Keratinocyte (primary cell): ENCODE results near the gene USP19. TPM values are rescaled to one million over a fixed set of nuclear protein-coding genes. Genes with fewer than 3 reads are reported as not detected.

Experiments used
- DNase-seq: peaks from one replicate; pipeline ENCODE4 v3.0.0-alpha.2; 2011; ENCODE audit warnings: low read depth, missing footprints, low spot score
- FAIRE-seq: peaks from 2 replicates; lab custom pipeline; 2011; peaks lifted over from hg19 to GRCh38; lab: Jason Lieb, UNC
- H2AFZ ChIP-seq: 2 replicates; pipeline ENCODE4 v1.6.0; 2012; ENCODE audit warnings: low read length, control low read depth, inconsistent platforms; ENCODE audit not compliant: control insufficient read depth
- H3K27ac ChIP-seq: 2 replicates; pipeline ENCODE4 v1.5.1; 2011; ENCODE audit warnings: low read length; ENCODE audit not compliant: control insufficient read depth, insufficient read depth
- H3K27me3 ChIP-seq: 3 replicates; pipeline ENCODE4 v1.6.0; 2011; ENCODE audit warnings: low read length; ENCODE audit not compliant: control insufficient read depth, insufficient read depth; ENCODE audit errors: extremely low read depth
- H3K36me3 ChIP-seq, 2 experiments: 2 replicates in 1 of 2; 3 replicates in 1 of 2; pipeline ENCODE4 v1.5.1; 2011; ENCODE audit warnings: low read length in 2 of 2, mild to moderate bottlenecking in 1 of 2; ENCODE audit not compliant: control insufficient read depth in 2 of 2, insufficient read depth in 2 of 2; ENCODE audit errors: extremely low read depth in 1 of 2
- H3K4me1 ChIP-seq: 3 replicates; pipeline ENCODE4 v1.5.1; 2011; ENCODE audit warnings: low read length; ENCODE audit not compliant: control insufficient read depth, insufficient read depth; ENCODE audit errors: extremely low read depth
- H3K4me2 ChIP-seq: 3 replicates; pipeline ENCODE4 v1.6.0; 2011; ENCODE audit warnings: low read depth, low read length; ENCODE audit not compliant: control insufficient read depth, insufficient read depth; ENCODE audit errors: extremely low read depth
- H3K4me3 ChIP-seq, 3 experiments: fragments of 200-600 bp in 1 of 3; sonication (generic) in 1 of 3; 2 replicates in 2 of 3; 3 replicates in 1 of 3; pipeline ENCODE4 v1.5.1; 2011 to 2016; ENCODE audit warnings: low read length in 3 of 3, mild to moderate bottlenecking in 3 of 3, control low read depth in 2 of 3, inconsistent platforms in 1 of 3, low read depth in 1 of 3, mixed read lengths in 1 of 3, mixed run types in 1 of 3, moderate library complexity in 1 of 3; ENCODE audit not compliant: control insufficient read depth in 2 of 3, insufficient read depth in 2 of 3; ENCODE audit errors: extremely low read depth in 1 of 3
- H3K79me2 ChIP-seq: 2 replicates; pipeline ENCODE4 v1.6.0; 2012; ENCODE audit warnings: low read length; ENCODE audit not compliant: control insufficient read depth, insufficient read depth
- H3K9ac ChIP-seq: 3 replicates; pipeline ENCODE4 v1.6.0; 2011; ENCODE audit warnings: low read length; ENCODE audit not compliant: control insufficient read depth, insufficient read depth; ENCODE audit errors: extremely low read depth
- H3K9me1 ChIP-seq: 3 replicates; pipeline ENCODE4 v1.6.0; 2011; ENCODE audit warnings: low read length; ENCODE audit not compliant: control insufficient read depth, insufficient read depth; ENCODE audit errors: extremely low read depth
- H3K9me3 ChIP-seq: 2 replicates; pipeline ENCODE4 v1.5.1; 2012; ENCODE audit warnings: low read depth, low read length; ENCODE audit not compliant: control insufficient read depth
- H4K20me1 ChIP-seq: 3 replicates; pipeline ENCODE4 v1.6.0; 2011; ENCODE audit warnings: low read length; ENCODE audit not compliant: control insufficient read depth, insufficient read depth; ENCODE audit errors: extremely low read depth
- CTCF ChIP-seq, 3 experiments: IDR thresholded peaks in 1 of 3; conservative IDR thresholded peaks in 1 of 3; optimal IDR thresholded peaks in 1 of 3; 2 replicates in 2 of 3; 3 replicates in 1 of 3; pipeline versions ENCODE3 to v1.5.1; 2011; ENCODE audit warnings: low read length in 3 of 3, mild to moderate bottlenecking in 3 of 3, moderate library complexity in 2 of 3, control low read depth in 1 of 3, inconsistent platforms in 1 of 3; ENCODE audit not compliant: insufficient read depth in 2 of 3; ENCODE audit errors: extremely low read depth in 1 of 3
- EZH2 ChIP-seq: IDR thresholded peaks from one replicate; pipeline ENCODE4 v1.6.1; 2012; ENCODE audit warnings: inconsistent platforms, mild to moderate bottlenecking, low read length, moderate library complexity
- dilution Hi-C: fragments of 300-500 bp; cut with MboI; formaldehyde crosslinking; loops from one replicate; pipeline ENCODE4 v1.7.0; 2020; ENCODE audit warnings: low sequenced_read_pairs; ENCODE audit not compliant: extremely low pct_ligation_motif_present
- polyA plus RNA-seq, 5 experiments: library from polyadenylated mRNA; depleted of rRNA in 3 of 5; stranded (reverse) in 3 of 5; stranded (forward) in 1 of 5; unstranded in 1 of 5; fragments of >200 nt; gene quantifications; 1 replicate in 1 of 5; 2 replicates in 3 of 5; 3 replicates in 1 of 5; pipeline versions ENCODE4 v1.2.1 to v1.2.3, GENCODE V29; 2011 to 2012; ENCODE audit warnings: missing spikeins in 2 of 5, low read depth in 1 of 5, low replicate concordance in 1 of 5
- small RNA-seq, 3 experiments: library from RNA; depleted of rRNA; stranded (forward); fragments of <200 nt; gene quantifications; one replicate each; pipeline ENCODE3, GENCODE V24; 2012; ENCODE audit warnings: low read depth in 3 of 3, low replicate concordance in 1 of 3; ENCODE audit not compliant: insufficient read length in 3 of 3

USP19 gene
- polyA plus RNA-seq, 1 donor (not counting 4 experiments of a cell fraction or from before 2014, with no cell fraction given) = 23.1 TPM

- Histone ChIP-seq H3K27ac (no peak overlapping the region), H4K20me1 (no peaks in the 10 kb centered on the region), H3K4me1 (no peaks in the 10 kb centered on the region), H2AFZ (no peak overlapping the region), H3K9me1 (no peaks in the 10 kb centered on the region), H3K27me3 (no peaks in the 10 kb centered on the region), H3K36me3 (peaks cover 20 to 30% of the 10 kb centered on the region in 2 experiments), H3K9ac (no peak overlapping the region), H3K4me2 (no peak overlapping the region), H3K4me3 (no peak overlapping the region), H3K79me2 (peaks cover 48% of the 10 kb centered on the region), H3K9me3 (no peaks in the 10 kb centered on the region)
- FAIRE-seq (no peak), DNase-seq (no peak)
- no peak for TF ChIP-seq EZH2
- no peak for TF ChIP-seq CTCF (optimal IDR thresholded peaks at IDR 0.05 in 1 of 3, IDR thresholded peaks at IDR 0.05 in 1 of 3, conservative IDR thresholded peaks at IDR 0.05 in 1 of 3; ENCODE audit: extremely low read depth in 1 of 3, insufficient read depth in 2 of 3, low read length in 3 of 3)
- dilution Hi-C loops = no loop called here
These were observed 44.5 kb downstream of the USP19 start for GRCh38 chr3:49076116-49076515.

Small RNAs within 50 kb of the gene (small RNA-seq; reads per million reads assigned to genes)
- gene RN7SL182P = 0 reads per million in 3 experiments

Other genes with a start within 250 kb of the USP19 start
- 22.4 to 27.4 TPM (median 22.6 TPM) in 3 replicates for gene SLC25A20, start 221.9 kb downstream of the USP19 start, polyA plus RNA-seq
- gene ARIH2, start 202.0 kb downstream of the USP19 start, polyA plus RNA-seq = 58.1 to 71.5 TPM (median 66.7 TPM) in 3 replicates
- gene P4HTM, start 130.6 kb downstream of the USP19 start, polyA plus RNA-seq = 0.93 to 1.1 TPM (median 0.99 TPM) in 3 replicates
- 61.5 to 90.9 TPM (median 77.4 TPM) in 3 replicates for gene WDR6, start 113.4 kb downstream of the USP19 start, polyA plus RNA-seq
- 33.7 to 41.1 TPM (median 37.8 TPM) in 3 replicates for gene DALRD3, start 102.2 kb downstream of the USP19 start, polyA plus RNA-seq
- gene NDUFAF3, start 98.7 kb downstream of the USP19 start, polyA plus RNA-seq = 38.3 to 70.1 TPM (median 44.8 TPM) in 3 replicates
- gene IMPDH2, start 91.4 kb downstream of the USP19 start, polyA plus RNA-seq = 199 to 221 TPM (median 210 TPM) in 3 replicates
- gene QRICH1, start 26.8 kb downstream of the USP19 start, polyA plus RNA-seq = 60.4 to 79.5 TPM (median 71.2 TPM) in 3 replicates
- gene QARS1, start 16.1 kb downstream of the USP19 start, polyA plus RNA-seq = 131 to 177 TPM (median 162 TPM) in 3 replicates
- 108 to 193 TPM (median 127 TPM) in 3 replicates for gene LAMB2, start 12.2 kb upstream of the USP19 start, polyA plus RNA-seq
- 18.8 to 27.7 TPM (median 21.5 TPM) in 3 replicates for gene CCDC71, start 45.5 kb upstream of the USP19 start, polyA plus RNA-seq
- 18.3 to 51.6 TPM (median 19.5 TPM) in 3 replicates for gene KLHDC8B, start 50.8 kb upstream of the USP19 start, polyA plus RNA-seq
- gene C3orf62, start 156.4 kb upstream of the USP19 start, polyA plus RNA-seq = 2.6 to 5.4 TPM (median 5.2 TPM) in 3 replicates
- 39.5 to 47.8 TPM (median 45.6 TPM) in 3 replicates for gene USP4, start 219.2 kb upstream of the USP19 start, polyA plus RNA-seq
- 395 to 588 TPM (median 427 TPM) in 3 replicates for gene GPX1, start 237.5 kb upstream of the USP19 start, polyA plus RNA-seq